ENCODE measurements around the gene TP53BP1.
A peak's percentile ranks its signal among the peaks of the same experiment; 100 is the strongest.

Gene TP53BP1

DNA sequence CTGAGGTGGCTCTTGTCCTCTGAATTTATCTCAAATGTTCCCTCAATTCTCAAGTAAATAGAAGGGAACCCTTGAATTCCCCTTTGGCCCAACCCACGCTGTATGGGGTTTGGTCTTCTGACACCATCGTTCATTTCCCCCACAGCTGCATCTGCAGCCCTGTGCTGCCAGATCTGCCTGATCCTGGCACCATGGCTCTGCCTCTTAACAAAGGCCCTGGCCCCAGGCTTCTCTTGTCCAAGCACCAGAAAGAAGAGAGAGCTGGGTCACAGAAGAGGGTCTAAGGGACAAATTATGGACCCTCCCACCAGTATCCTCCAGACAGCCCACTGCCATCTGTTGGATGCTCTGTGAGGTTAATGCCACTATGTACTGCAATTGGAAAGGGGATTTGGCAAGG is 26.2 kb upstream of the TP53BP1 start:
- DNase-seq = no peak

DNA sequence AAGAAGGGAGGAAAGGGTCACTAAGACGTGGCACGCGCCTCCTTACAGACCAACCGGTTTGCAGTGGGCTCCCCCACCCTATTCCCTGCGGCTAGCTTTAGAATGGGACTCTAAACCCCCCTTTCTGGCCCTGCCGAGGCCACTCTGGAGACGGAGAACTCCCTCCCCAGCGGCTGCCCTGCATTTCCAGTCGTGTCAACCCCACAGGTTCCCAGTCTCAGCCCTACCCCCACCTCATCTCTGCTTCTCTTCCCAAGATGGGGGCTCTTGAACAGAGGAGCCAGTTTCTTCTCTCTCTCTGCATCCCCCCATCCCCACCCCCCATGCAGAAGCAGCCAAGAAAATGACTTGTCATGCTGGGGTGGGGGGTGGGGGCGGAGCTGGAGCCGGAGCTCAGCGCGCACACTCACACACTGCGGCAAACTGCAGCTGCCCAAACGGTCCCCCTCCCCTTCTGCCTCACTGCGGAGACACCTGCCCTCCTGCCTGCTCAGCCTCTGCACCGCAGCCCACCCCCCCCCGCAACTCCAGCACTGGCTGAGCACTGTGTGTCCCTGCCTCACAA is 25.3 kb upstream of the TP53BP1 start:
- peak; percentile 51 for DNase-seq

DNA sequence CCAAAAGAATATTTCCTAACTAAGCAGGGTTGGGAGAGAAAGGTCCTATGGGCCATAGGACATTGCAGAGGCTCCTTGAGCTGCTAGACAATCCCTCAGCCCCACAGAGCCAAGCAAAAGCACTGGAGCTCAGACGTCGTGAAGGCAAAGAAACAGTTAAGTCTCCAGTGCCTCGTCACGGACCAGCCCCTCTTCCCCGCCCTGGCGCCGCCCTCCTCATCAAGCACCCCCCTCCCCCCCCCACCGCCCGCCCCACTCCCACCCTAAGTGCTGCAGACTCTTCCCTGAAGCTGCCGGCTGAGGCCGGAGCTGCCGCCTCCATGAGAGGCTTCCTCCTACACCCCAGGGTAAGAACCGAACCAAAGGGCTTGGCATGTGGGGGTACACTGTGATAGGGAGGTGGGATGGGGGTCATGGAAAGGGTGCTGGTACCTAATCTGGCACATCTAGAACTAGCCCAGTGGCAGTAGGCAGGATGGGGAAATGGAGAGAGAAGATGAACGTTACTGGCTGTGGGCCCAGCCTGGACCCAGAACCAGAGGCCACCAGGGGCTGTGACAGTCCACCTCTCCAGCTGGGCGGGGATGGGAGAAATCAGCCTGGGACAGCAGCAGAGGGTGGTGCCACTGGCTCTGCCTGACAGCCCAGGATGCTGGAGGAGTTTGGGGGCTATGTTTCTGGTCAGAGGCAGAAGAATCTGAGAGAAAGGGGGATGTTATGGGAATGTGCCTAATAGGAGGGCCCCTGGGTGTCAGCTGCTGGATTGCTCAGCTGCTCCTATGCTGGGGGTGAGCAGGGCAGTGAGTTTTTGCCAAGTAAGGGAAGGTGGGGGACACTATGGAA is 24.6 kb upstream of the TP53BP1 start, which contains the start of gene MAP1A:
TSS of gene MAP1A (plus strand) at position 255 of the 843 bp plus-strand sequence. CDS start 3,866 bp downstream, outside the sequence.
- DNase-seq = no peak

DNA sequence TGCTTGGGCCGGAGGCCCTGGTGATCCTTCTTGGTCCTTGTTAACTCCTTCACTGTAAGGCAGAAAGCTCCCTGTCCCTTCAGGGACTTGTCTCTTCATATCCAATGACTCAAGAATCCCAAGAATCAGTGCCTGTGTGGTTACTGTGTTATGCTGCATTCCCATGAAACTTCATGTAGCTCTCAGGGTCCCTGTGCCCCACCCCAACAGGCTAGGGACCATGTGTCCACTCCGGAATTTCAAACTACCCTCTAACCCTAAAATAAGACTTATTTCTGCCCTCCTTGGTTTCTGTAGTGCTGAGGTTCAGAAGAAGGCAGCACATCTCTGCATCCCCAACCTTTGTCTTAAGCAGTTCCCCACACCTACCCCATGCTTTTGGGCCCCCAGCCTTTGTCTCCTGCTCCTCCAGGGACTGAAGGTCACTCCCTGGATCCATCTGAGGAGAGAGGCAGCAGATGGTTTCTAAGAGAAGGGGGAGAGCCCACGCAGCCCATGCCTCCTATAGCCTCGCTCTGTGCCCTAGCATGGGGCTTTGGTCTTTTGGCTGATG is 23.9 kb upstream of the TP53BP1 start:
- no peak for DNase-seq

DNA sequence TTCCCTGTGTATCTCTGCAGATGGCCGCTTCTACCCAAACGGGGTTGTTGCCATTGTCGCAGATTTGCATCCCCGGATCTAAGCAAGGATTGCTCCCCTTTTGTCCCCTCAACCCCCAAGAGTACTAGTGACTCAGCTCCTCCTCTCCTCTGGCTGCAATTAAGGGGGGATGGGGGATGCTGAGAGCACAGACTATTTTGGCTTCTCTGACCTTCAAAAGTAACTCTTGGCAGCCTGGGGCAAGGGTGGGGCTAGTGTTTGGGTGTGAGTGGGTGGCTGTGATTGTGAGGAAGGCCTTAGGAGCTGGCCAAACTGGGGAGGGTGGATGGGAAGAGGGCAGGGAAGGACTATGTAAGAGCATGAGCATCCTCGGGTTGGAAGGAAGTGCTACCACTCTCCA is 23.2 kb upstream of the TP53BP1 start:
- no peak for DNase-seq

DNA sequence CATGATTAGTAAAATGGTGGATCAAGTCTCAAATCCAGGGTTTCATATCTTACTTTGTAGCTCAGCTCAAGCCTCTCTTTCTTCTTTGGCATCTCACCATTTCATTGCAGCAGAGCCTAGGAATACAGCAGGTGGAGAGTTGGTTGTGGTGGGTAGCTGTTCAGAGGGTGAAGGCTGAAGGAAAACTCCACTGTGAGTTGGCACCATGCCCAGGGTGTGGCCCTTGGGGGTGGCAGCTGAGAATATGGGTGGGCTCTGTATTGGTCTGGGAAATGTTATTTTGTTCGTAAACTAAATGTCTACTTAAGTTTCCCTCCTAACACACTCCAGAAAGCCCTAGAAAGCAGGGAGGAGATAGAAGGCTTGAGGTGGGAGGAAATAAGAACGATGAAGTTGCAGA is 22.8 kb upstream of the TP53BP1 start:
- DNase-seq = no peak

DNA sequence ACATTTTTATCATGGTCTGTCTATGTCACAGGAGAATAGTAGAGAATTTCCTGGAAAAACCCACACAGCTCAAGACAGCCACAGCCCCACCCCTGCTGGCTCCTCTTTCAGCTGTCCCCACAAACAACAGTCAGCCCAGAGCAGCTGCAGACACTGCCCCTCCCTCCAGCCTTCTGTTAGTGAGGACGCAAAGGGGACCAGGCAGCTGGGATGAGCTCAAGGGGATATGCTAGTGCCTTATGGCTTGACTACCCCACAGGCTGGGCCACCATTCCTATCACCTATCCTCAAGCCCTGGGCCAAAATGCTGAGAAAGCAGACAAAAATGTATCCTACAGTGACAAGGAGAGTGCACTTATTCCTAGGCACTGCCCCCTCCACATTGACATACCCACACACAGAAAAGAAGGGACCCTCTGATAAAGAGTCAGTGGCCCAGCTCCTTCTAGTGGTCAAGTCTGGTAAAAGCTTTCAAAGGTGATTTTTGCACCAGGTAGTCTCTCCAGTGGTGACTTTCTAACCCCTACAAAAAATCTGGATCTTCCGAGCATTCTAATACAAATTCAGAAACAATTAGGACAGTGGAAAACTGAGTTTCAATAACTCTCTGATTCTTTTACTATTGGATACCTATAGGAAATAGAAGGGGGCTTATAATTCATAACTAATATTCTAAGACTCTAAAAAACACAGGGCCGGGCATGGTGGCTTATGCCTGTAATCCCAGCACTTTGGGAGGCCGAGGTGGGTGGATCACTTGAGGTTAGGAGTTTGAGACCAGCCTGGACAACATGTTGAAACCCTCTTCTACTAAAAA is 21.5 kb upstream of the TP53BP1 start:
- DNase-seq = no peak

DNA sequence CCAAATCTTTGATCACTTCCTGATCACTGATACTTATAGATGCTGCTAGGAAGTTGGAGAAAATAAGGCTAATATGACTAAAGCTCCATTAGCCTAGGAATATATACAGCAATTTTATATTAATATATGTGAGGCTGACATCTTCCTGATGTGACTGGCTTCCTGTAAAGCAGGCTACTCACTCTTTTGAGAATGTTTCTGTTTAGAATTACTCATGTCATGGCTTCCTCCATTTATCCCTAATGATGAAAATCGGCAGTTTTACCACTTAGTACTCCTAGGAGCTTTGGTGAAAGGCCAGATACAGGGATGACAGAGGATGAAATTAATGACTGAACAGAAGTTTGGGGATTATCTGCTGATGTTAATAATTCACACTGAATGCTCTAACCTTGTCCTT is 20.6 kb upstream of the TP53BP1 start:
- no peak for DNase-seq

DNA sequence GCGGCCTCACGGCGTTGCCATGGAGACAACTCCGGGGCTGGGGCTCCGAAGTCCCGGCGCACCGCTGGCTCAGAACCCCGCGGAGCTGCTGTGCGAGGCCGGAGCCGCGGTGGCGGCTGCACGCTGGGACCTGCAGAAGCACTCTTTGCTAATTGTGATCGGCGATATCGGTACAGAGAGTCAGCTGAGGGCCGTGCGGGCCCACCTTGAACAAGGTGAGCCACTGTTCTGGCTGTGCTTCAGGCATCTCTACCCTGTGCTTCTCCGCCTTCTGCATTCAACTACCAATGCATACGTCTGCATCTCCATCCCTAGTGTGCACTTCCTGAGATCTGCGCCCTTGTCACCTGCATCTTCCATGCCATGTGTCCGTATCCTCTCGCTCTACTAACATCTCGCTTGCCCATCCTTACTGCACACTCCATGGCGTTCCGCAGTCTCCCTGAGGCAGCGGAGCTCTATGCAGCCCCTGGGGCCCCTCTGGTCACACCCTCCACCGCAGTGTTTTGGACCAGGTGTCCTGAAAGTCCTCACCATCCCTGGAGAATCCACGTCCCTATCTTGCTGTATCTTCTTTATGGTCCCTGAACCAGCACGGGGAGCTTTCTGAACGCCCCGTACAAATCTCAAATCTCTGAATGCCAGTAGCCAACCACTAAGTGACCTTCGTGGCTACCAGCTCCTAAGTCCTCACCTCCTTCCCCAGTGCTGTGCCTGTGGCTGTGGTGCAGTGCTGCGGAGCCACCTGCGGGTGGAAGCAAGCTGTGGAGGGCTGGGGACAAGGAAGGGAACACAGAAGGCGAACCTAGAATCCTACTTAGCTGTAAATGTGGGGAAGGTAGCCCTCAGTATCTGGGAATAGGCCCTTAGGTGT is 18.3 kb upstream of the TP53BP1 start:
- DNase-seq = no peak

DNA sequence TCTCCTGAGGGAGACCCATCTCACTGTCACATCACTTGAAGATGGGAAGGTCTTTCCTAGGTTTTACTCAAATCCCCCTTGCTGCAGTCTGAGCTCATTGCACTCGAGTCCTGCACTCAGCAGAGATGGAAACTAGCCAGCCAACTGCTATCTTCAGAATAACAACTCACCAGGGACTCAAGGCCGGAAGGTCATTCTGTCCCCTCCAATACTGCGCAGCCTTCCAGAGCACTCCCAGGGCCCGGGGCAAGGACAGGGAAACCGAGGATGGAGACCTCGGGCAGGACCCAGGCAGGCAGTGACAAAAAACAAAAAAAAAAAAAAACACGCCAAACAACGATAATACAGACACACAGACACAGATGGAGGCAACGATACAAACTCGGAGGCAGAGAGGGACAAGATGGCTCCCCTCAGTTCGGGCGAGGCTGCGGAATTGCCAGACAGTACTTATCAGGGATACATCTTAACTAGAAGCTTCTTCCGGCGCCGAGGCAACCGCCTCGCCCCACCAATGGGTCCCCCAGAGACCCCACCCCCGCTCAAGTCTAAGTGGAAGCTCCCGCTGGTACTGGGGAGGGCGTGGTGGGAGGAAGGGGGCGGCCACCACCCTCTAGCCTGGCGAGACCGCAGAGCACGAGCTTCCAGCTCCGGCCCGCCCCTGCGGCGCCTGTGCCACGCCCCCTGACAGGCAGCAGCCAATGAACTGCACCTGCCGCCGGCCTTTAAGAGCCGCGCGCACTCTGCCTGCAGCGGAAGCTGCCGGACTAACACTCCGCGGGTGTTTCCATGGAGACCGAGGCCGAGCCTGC is 17.4 kb upstream of the TP53BP1 start:
- DNase-seq = peak; percentile 90

DNA sequence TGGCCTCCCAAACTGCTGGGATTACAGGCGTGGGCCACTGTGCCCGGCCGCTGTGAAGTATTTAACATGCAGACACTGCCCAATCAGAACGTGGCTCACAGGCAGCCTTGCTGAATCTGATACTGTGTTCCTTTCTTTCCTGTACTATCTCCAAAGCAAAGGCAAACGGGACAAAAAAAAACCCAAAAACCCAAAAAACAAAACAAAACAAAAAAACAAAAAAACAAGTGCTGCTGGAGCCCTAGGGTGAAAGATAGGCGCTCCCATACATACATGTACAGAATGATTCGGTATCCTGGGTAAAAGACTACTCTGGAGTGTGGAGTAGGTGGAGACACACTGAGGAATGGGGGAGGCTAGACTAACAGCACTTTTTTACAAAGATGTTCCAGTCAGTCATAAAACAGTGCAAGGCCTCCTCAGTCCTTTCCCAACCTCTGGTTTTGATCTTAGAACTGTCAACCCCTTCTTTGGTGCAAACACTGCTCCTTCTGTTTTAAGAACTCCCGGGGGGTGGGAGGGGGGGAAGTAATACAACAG is 16.8 kb upstream of the TP53BP1 start:
- no peak for DNase-seq

DNA sequence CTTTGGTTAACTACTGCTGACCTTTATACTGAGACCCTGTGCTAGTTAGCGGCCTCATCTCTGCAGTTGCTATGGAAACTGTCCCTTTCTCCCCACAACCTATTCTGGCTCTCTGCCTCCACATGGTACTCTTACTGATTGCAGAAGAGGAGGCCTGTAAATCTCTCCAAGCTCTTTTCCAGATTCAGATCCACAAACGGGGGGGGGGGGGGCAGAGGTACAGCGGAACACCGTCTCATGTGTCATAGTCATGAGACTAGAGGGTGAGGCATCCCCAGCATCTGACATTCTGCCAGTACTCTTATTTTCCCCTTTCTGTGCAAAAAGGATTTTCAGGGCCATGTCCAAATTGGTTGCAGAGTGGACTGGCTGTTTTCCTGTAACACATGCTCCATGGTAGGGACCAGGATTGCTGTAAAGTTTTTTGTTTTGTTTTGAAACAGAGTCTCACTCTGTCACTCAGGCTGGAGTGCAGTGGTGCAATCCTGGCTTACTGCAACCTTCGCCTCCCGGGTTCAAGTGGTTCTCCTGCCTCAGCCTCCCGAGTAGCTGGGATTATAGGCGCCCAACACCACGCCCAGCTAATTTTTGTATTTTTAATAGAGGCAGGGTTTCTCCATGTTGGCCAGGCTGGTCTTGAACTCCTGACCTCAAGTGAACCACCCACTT is 16.2 kb upstream of the TP53BP1 start:
- no peak for DNase-seq

DNA sequence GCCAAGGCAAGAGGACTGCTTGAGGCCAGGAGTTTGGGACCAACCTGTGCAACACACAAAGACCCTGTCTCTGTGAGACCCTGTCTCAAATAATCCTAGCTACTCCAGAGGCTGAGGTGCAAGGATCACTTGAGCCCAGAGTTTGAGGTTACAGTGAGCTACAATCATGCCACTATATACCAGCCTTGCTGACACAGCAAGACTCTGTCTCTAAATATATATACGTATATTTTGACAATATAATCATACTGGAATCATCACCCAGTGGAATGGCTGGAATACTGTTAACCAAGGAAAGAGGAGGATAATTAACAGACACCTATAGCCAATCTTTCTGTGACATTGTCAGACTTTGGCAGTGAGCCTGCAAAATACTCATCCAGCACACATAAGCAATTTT is 15.5 kb upstream of the TP53BP1 start:
- DNase-seq = no peak

DNA sequence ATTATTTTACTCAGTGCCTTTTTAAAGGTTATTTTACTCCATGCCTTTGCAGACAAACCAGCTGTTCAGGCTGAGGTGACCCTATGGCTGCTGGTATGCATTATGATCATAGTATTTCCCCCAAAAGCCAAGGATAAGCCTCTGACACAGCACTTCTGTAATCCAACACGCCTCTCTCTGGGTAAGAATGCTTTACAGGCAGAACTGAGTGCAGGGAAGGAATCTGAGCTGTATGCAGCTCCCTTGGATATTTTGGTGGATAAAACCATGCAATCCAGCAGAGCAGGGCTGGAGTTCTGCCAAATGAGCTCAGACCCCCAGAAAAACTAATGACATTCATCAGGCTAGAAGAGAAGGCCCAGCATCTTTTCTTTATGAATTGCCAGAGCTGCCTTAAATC is 12.8 kb upstream of the TP53BP1 start:
- DNase-seq = no peak

DNA sequence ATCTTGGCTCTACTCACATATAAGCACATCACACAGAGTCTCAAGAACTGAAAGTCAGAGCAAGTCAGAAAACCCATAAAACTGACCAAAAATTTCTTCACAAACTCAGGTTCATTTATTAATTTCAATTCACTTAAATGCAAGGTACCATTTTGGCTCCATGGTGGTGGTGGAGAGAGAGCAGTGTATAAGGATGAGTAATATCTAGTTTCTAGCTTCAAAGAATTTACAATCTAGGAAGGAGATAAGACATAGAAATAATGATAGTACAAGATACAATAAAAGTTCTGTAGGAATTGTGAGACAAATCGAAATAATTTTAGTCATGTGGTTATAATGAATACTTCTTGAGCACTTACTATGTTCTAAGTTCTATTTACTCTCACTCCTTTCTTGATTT is 6.7 kb upstream of the TP53BP1 start:
- DNase-seq = no peak

DNA sequence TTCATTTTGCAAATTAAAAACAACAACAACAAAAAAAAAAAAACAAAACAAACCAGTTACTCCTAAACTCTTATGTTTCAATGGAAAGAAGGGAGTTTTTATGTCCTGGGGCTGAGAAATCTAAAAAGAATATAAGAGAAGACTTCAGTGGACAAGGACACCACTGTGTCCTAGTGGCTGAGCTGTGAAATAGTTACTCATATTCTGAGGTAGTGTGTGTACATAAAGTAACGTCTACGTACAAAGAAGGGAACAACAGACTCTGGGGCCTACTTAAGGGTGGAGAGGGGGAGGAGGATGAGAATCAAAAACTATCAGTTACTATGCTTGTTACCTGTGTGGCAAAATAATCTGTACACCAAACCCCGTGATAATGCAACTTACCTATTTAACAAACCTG is 6.0 kb upstream of the TP53BP1 start:
- no peak for DNase-seq

DNA sequence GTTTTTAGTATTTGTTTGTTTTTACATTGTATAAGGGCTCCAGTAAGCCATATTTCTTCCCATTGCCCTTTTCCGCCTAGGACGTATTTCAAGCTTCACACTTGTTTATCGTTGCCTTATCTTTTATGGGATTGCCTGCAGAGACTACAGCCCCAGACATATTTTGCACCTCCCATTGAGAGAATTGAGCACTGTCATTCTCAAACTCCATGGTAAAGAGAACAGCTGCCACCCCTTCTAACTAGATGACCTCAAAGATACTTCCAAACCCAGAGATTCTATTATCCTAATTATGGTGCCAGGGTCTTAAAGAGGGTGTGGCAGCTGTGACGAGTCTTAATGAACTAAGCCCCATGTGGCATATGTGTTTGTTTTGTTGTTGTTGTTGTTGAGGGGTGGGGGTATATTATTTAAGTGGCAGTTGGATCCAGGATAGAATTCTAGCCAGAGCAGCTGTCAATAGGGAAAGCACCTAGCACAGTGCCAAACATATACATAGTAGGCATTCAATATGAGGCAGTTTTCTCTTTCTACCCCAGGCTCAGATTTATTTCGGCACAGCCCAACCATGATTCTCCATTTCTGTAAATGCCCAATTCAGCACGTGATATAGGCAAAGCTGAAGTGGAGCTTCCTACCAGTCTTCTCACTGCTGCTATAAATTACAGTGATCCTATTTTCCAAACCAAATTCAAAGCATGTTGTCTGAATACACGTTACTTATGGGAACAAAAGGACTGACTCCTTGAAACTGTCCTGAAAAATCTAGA is 932 bp upstream of the TP53BP1 start:
- no peak for DNase-seq

DNA sequence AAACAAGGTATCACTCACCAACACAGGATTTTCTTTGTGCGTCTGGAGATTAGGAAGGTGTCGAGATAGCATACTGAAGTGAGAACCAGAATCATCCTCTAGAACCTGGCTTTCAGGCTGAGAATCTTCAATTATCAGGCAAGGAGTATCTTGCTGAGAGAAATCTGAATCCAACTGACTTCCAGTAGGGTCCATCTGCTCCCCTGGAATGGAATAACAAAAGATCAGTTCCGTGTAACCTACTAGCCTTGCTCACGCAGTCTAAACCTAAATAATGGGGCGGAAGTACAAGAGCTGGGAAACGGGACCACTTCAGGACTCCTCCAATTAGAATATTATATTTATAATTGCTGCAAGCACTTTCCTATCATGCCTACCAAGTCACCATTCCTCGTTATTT is 690 bp downstream of the TP53BP1 start:
- DNase-seq = no peak

DNA sequence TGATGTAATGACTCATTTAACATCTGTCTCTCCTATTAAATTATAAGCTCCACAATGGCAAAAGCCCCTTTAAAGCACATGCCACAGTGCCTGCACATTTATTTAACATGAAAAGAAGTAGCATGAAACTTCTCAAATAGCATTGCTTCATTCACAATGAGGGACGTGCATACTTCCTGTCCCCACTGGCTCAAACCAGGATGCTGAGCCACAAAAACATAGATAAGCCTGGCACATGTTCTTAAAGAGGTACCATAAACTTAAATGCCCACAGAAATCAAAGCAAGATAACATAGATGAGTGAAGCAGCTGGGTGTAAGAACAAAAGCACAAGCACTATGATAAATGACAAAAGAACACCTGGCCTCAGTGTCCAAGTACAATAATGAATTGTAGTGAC is 3.8 kb downstream of the TP53BP1 start:
- DNase-seq = no peak

DNA sequence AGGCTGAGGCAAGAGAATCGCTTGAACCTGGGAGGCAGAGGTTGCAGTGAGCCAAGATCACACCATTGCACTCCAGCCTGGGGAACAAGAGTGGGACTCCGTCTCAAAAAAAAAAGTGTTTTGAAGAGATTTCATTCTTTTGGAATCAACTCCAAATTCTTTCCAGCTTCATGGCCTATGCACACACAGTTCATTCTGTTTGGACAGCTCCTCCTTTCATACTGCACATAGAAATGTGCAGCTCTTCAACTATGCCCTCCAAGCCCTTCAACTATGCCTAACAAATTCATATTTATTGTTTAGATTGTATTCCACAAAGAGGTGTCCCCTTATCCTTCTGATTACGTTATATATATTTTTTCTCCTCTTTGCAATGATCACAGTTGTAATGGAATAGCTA is 4.2 kb downstream of the TP53BP1 start:
- DNase-seq = no peak
